Daoy (cell line): ENCODE results near the gene CCDC71. TPM values are rescaled to one million over a fixed set of nuclear protein-coding genes. Genes with fewer than 3 reads are reported as not detected.

Source experiments
- DNase-seq: peaks from one replicate; pipeline ENCODE4 v3.0.0-alpha.2; 2015; ENCODE audit warnings: low read depth
- total RNA-seq: library from RNA; depleted of rRNA; stranded (reverse); fragments of >200 nt; shearing (Covaris generic); gene quantifications from 2 replicates; pipeline ENCODE4 v1.2.3, GENCODE V29; 2014; rRNA removed

CCDC71 gene
- total RNA-seq: 18.6 and 21.2 TPM in 2 replicates

DNA sequence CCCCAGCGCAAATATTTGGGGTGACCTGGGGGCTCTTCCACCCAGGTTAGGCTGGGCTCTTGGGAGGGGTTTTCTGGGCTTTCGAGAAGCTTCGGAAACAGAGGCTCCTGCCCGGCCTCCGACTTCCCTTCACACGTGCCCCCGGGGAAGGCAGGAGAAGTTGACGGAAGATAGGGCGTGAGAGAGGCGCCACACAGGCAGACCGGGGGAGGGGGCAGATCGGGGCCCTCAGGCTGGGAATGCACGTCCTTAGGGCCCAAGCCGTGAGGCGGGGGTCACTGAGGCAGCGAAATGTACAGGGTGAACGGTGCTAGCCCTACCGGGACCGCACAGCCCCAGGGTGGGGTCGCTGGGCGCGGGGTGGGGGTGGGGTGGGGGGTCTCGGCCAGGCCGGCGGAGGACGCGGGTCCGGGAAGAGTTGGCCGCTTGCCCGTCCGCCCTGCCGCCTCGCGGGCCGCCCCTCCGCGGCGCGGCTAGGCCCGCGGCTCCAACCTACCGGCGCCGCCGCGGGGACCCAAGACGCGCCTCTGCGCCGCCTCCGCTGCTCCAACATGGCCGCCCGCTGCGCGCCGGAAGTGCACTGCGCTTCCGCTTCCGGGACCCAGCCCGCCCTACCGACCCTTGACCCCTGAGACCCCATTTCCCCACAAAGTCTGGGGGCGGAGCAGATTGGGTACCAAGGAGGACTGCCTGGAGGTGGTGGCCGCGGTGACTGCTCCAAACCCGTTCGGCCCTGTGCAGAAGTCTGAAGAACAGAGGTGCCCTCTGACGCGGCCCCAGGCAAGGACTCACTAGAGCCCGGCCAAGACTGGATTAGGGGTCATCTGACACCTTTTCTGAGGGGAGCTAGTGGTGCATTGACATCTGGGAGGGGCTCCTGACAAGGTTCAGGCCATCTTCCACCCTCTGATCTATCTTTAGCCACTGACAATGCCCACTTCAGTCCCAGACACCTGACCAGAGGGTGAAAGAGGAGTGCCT lies at the start of gene CCDC71:
Gene CCDC71, minus strand, starts transcription at position 561 of the 981 bp plus-strand sequence. CDS start 2,123 bp downstream, outside the sequence.
- DNase-seq: peak; percentile 71

DNA sequence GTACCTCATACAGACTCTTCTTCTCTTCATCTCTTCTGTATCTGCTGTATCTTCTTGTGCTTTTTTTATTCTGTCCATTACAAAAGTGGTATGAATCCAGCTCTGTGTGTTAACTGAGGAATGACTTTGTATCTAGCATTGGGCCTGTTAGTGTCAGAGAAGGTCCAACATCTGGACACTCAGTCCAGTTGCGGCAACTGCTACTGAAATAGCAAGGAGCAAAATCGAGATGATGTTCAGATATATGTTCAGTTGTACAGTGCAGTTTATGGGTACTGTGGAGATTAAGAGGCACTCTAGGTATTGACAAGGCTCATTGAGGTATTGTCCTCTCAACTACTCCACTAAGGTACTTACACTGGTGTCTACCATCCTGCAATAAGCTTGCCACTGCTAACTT lies 47.9 kb upstream of the CCDC71 start:
- no peak for DNase-seq

DNA sequence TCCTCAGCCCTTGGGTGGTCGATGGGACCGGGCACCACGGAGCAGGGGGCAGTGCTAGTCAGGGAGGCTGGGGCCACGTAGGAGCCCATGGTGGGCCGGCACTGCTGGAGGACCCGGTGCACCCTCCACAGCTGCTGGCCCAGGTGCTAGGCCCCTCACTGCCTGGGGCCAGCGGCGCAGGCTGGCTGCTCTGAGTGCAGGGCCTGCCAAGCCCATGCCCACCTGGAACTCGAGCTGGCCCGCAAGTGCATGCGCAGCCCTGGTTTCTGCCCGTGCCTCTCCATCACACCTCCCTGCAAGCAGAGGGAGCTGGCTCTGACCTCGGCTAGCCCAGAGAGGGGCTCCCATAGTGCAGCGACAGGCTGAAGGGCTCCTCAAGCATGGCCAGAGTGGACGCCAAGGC lies 47.4 kb upstream of the CCDC71 start:
- DNase-seq: no peak

DNA sequence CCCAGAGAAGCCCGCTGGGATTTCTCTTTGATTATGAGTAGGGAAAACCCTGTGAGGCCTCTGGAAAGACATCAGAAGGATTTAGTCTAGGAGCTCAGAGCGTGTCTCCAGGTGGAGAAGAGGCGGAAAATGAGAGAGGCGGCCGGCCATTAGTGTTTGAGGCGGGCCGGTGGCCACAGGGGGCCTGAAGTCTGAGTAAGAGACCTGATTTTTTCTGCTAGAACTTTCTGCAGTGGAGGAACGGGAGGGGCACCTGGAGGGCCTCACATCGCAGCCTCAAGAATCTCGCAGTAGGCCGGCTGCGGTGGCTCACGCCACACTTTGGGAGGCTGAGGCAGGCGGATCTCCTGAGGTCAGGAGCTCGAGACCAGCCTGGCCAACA lies 33.8 kb upstream of the CCDC71 start:
- no peak for DNase-seq

DNA sequence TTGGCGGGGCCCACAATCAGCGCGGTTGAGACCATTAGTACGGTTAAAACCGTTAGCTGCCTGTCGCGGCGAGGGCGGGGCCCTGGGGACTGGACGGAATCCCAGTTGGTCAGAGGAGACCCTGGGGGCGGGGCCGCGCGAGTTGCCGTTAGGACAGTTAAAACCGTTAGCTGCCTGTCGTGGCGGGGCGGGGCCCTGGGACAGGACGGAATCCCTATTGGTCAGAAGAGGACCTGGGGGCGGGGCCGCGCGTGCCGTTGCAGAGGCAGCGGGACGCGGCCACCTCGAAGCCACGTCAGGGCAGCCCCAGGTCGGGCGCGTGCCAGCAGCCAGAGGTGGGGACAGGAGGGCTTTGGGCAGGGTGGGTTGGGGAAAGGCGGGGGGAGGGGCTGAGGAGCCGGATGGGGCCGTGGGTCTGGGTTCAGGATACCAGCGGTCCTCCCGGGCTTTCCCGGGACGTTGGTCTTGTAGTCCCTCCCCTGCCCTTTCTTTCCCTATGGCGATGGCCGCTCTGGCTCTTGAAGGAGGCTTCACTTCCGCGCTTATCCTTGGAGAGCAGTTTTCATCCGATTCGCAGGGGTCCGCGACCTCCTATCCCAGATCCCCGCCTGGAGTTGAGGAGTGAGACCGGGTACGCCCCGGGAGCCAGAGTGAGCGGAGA lies 33.2 kb upstream of the CCDC71 start:
- no peak for DNase-seq

DNA sequence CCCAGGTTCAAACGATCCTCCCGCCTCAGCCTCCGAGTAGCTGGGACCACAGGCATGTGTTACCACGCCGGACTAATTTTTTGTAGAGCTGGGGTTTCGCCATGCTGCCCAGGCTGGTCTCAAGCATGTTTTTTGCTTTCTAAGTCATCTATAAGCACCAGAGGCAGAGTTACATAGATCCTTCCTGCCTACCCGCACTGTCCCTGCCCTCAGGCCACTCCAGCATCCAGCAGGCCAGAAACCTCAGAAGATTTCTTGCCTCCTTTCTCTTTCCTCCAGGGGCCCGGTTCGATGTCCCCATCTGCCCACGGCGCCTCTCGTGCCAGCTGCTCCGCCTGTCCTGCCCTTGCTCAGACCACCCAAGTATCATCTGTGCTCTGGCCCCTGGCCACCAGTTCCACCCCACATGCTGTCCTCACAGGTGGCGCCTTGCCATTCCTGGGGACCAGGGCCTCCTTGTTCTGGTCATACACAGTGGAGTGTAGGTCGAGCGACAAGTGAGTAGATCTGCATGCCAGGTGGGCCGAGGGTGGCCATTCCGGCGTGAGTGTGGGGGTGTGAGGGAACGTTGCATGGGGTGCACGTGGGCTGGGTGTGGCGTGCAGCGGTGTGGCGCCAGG lies 32.6 kb upstream of the CCDC71 start:
- no peak for DNase-seq

DNA sequence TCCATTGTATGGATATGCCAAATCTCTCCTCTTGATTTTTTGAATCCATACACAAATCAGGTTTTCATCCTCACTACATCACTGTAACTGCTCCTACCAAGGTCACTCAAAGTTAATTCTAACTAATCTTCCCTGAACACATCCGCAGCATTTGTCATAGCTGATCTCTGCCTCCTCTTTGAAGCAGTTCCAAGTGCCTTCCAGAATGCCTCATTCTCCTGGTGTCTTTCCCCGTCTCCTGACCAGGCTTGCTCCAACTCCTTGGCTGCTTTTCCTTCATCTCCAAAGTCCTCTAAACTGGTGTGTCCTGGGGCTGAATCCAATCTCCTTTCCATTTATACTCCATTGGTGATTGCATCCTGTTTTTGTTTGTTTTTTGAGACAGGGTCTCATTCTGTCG lies 32.0 kb upstream of the CCDC71 start:
- no peak for DNase-seq

DNA sequence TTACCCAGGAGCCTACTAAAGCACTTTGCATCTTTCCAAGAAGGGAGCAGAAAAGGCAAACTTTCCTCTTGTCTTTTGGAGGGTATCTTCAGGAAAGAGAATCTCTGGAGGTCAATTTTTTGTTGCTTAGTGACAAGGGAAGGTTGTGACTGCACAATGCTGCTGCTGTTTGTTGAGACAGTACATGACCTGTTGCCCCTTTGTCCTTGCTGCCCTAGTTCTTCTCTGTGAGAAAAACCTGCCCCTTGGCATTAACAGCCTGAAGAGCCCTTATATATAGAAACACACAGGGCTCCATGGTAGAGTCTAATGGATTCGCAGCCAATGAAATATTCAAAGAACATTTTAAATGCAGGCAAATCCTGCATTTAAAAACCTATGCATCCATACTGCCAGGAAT lies 25.6 kb upstream of the CCDC71 start:
- DNase-seq: no peak

DNA sequence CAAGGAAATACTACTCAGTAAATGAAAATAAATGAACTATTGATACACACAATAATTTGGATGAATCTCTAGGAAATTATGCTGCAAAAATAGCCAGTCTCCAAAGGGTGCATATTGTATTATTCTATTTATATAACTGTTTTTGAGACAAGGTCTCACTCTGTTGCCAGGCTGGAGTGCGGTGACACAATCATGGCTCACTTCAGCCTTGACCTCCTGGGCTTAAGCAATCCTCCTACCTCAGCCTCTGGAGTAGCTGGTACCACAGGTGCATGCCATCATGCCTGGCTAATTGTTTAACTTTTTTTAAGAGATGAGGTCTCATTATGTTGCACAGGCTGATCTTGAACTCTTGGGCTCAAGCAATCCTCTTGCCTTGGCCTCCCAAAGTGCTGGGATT lies 17.7 kb upstream of the CCDC71 start:
- DNase-seq: no peak

DNA sequence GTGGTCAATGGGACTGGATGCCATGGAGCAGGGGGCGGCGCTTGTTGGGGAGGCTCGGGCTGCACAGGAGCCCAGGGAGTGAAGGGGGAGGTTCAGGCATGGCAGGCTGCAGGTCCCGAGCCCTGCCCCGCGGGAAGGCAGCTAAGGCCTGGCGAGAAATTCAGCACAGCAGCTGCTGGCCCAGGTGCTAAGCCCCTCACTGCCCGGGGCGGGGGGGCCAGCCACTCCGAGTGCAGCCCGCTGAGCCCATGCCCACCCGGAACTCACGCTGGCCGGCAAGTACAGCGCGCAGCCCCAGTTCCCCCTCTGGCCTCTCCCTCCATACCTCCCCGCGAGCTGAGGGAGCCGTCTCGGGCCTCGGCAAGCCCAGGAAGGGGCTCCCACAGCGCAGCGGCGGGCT lies 16.6 kb upstream of the CCDC71 start:
- DNase-seq: no peak

DNA sequence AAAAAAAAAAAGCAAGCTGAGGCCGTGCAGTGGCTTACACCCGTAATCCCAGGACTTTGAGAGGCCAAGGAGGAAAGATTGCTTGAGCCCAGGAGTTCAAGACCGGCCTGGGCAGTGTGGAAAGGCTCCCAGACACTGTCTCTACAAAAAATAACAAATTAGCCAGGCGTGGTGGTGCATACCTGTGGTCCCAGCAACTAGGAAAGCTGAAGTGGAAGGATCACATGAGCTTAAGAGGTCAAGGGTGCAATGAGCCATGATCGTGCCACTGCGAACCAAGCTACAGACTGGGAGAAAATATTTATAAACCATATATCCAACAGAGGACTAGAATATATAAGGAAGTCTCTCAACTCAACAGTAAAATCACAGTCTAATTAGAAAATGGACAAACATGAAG lies 15.2 kb upstream of the CCDC71 start:
- no peak for DNase-seq

DNA sequence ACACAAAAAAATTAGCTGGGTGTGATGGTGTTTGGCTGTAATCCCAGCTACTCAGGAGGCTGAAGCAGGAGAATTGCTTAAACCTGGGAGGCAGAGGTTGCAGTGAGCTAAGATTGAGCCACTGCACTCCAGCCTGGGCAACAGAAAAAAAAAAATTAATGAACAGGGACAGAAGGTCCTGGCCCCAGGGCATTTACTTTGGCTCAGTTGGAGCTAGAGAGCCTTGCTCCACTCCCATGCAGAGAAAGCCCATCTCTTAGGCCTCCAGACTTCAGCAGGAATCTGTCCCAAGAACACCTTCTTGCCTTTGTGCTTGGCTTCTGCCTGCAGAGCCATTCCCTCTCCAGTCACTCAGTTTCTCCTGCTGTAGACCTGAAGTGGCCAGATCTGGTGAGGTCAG lies 14.0 kb upstream of the CCDC71 start:
- DNase-seq: no peak

DNA sequence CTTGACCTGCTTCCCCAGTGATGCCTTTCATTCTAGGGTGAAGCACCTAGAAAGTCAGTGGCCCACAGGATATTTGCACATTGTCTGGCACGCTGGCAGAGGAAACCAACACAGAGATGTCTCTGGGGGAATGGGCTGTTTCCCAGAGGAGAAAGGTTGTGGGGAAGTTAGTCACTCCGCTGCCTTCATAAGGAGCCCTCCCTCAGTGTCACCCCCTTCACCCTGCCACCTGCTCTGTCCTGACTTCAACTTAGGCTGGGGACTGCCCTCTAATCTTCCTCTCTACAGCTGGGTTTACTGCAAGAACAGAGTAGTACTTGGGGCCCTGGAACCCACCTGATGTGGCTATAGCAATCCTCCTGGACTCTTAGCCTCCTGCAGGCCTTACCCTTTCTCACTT lies 10.9 kb upstream of the CCDC71 start:
- no peak for DNase-seq

DNA sequence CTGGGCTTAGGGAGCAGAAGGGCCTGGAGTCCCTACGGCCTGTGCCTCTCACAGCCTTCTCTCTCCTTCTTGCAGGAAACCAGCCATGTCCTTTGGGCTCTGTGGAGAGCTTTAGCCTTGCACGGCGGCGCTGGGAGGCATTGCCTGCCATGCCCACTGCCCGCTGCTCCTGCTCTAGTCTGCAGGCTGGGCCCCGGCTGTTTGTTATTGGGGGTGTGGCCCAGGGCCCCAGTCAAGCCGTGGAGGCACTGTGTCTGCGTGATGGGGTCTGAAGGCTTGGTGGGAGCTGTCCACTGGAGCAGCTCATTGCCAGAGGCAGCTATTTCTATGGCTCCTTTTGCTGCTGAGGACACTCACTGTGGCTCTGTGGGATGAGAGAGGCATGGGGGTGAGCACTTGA lies 9.4 kb upstream of the CCDC71 start:
- no peak for DNase-seq

DNA sequence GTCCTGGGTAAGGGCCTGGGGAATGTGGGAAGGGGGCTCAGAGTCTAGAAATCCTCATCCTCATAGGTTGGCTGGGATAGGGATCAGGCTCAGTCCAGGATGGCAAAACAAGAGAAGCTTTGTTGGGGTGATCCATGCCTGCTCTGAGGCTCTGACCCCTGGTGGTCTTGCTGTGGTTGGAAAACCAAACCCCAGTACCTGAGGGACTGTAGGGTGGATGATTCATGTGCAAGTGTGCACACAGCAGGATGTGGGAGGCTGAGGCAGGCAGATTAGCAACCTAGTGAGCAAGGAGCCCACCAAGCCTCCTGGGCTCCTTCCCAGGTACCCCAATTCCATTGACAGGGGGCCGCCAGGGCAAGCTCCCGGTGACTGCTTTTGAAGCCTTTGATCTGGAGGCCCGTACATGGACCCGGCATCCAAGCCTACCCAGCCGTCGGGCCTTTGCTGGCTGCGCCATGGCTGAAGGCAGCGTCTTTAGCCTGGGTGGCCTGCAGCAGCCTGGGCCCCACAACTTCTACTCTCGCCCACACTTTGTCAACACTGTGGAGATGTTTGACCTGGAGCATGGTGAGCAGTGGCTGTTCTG lies 8.4 kb upstream of the CCDC71 start:
- DNase-seq: no peak

DNA sequence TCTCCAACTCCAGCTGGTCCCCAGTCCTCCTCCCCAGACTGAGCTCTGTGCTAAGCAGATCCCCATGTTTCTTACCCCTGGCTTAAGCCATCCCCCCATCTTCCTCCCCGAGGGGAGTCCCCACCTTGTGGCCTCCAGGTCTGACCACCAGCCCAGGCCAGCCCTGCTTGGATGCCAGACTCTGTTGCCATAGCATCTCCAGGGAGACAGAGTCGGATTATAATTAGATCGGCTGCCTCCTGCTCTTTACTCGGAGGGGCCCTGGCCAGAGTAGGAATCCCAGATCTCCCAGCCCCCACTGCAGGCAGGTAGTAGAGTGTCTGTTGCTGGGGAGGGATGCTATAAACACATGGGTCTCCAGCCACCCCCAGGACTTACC lies 7.7 kb upstream of the CCDC71 start:
- no peak for DNase-seq

DNA sequence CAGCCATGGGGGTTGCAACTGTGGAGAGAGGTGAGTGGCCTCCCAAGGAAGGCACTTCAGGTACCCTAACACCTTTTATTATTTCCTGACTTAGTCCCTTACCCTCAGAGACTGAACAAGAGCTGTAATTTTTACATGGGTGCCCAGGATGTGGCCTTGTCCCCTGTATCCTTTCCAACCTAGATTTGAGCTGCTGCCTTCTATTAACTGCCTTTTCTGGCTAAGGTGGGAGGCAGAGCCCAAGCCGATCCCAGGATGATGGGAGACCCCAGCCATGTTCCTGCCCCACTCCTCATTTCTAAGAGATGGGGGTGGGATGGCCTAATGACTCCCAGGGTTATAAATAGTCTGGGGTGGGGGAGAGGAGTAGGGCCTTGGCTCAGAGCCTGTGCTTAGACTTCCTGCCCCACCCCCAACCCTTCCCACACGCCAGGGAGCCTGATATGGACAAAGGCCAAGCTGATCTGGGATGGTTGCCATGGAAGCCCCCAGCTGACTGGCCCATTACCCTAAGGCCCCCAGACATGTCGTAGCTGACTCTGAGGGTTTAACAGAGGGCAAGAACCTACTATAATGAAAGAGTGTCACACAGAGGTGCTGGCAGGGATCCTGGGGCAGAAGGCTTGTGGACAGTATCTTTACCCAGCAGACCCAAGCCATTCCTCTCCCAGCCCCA lies 7.1 kb upstream of the CCDC71 start:
- peak; percentile 23 for DNase-seq

DNA sequence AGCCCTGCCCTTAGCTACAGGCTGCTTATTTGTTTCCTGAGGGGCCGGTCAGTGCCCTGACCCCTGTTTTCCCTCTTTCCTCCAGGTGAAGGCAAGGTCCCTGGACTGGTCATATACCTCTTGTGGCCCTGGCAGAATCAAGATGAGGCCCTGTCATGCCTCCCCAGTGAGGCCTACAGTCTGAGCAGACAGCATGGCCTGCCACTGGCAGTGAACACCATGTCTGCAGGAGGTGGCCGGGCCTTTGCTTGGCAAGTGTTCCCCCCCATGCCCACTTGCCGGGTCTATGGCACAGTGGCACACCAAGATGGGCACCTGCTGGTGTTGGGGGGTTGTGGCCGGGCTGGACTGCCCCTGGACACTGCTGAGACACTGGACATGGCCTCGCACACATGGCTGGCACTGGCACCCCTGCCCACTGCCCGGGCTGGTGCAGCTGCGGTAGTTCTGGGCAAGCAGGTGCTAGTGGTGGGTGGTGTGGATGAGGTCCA lies 6.5 kb upstream of the CCDC71 start:
- DNase-seq: no peak

DNA sequence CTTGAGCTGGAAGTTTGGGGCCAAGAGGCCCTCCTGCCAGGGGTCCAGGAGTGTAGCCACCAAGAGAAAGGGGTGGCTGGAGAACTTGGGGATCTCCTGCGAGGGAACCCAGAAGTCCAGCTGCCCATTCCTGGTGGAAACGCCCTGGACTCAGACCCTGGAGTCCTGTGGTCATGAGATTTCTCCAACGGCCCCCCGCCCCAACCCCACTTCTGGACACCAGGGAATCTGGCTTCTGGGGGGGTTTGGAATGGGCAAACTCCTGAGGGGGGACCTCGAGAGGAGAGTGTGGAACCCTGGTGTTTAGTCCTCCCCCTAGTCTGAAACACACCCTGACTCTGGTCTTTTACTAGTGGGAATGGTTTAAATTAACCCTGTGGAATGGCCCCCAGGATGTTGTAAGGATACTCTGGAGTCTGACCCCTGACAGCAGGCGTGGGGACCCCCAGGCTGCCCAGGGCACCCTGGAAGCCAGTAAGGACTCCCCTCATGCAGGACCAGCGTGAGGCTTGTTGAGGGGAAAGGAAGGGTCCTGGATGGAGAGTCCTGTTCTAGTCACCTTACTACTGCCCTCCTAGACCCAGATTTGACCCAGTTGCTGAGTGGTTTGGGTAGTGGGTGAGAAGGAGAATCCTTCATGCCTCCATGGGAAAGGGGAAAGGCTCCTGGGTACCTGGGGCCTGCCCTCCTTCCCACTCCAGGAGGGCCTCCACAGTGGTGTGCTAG lies 5.8 kb upstream of the CCDC71 start:
- no peak for DNase-seq

DNA sequence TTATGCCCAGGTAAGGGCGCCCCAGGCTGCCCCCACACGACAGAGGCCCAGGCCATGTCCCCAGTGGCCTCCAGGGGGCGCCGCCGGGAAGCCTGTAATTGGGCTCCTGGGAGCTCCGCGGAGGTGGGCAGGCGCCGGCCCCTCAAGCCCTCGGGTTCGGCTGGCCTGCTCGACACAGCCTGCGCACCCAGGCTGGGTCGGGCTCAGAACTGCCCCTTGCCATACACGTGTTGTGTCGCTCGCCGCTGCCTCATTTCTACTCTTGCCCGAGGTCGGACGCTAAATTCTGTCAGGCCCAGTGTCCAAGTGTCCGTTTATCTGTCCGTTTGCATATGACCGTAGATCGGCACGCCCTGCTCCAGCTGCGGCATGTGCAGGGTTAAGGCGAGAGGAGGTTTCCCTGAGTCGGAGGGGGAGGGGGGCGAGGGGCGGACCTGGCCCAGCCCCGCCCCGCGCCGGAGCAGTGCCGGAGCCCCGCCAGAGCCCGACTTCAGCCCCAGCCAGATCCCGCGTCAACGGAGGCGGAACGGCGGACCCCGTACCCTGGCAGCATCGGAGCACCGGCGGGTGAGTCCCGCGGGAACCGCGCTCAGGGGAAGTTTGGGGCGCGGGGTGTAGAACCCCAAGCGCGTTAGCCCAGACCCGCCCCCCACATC lies 5.1 kb upstream of the CCDC71 start, which contains the start of gene KLHDC8B:
Gene KLHDC8B, plus strand, starts transcription at position 480 of the 656 bp plus-strand sequence. CDS start 1,172 bp downstream, outside the sequence.
- DNase-seq: peak; percentile 71
